ENCODE measurements around the gene CDIP1. TPM values are rescaled to one million over a fixed set of nuclear protein-coding genes. Genes with fewer than 3 reads are reported as not detected.

The CDIP1 gene
- total and polyA plus RNA-seq, 10 of the 15 experiments (the other 5 are each of a cell fraction or from before 2014, with no cell fraction given), result 6.1 to 32.4 (median 13.6) TPM

- no TSS peak for BruUV-seq (replicated peaks)
- Histone ChIP-seq H3K4me3 (no peak overlapping the region), H3K4me1 (ENCODE audit: control insufficient read depth, insufficient read depth, low read length) (no peaks in the 10 kb centered on the region), H3K9me3 (replicated peaks; ENCODE audit: control insufficient read depth, insufficient read depth, low read length) (no peaks in the 10 kb centered on the region), H3K27me3 (replicated peaks in 1 of 2; ENCODE audit: control insufficient read depth in 2 of 2, insufficient read depth in 2 of 2, low read length in 1 of 2) (no peaks in the 10 kb centered on the region), H2AFZ (ENCODE audit: control insufficient read depth, low read depth, low read length) (no peak overlapping the region), H3K4me2 (ENCODE audit: control insufficient read depth, insufficient read depth) (no peak overlapping the region), H3K27ac (ENCODE audit: control insufficient read depth, insufficient read depth) (no peak overlapping the region), H3K9ac (ENCODE audit: control insufficient read depth, insufficient read depth, low read length) (no peak overlapping the region), H4K20me1 (ENCODE audit: control insufficient read depth, insufficient read depth) (no peaks in the 10 kb centered on the region; the same call in 1 of the 2 replicates), H3K36me3 (ENCODE audit: control insufficient read depth in 2 of 2, insufficient read depth in 2 of 2, low read length in 1 of 2) (peaks cover 0 to 10% of the 10 kb centered on the region in 2 experiments; a peak in 3 of 4 replicates), H3K79me2 (ENCODE audit: control insufficient read depth, insufficient read depth, low read length) (no peaks in the 10 kb centered on the region)
- ChIA-PET POLR2A (interaction anchor here (0.6 kb wide), 1 partner anchor 346 kb away, joined by 4 read pairs; no protein-coding TSS in a partner anchor), RAD21 (ENCODE audit: unreplicated experiment) (no interaction called here), SMC1A (ENCODE audit: uncharacterized antibody, unreplicated experiment) (no interaction called here), CTCF (no interaction called here)
- DNase-seq (ENCODE audit: low read depth, low spot score) (no peak), ATAC-seq (no peak), FAIRE-seq (no peak)
- no peak for TF ChIP-seq CEBPB (IDR thresholded peaks at IDR 0.05; ENCODE audit: borderline replicate concordance in 1 of 2, low read depth in 2 of 2, low read length in 2 of 2)
- TF ChIP-seq BCLAF1 (IDR thresholded peaks at IDR 0.05), result no peak
- no peak for TF ChIP-seq WRNIP1 (IDR thresholded peaks at IDR 0.05; ENCODE audit: borderline replicate concordance, low read depth, low read length)
- no peak for TF ChIP-seq HDGF (IDR thresholded peaks at IDR 0.05)
- TF ChIP-seq RBBP5 (conservative IDR thresholded peaks at IDR 0.05), result no peak
- no peak for TF ChIP-seq HDAC6 (IDR thresholded peaks at IDR 0.05; ENCODE audit: unreplicated experiment)
- TF ChIP-seq TARDBP (IDR thresholded peaks at IDR 0.05; ENCODE audit: borderline replicate concordance), result no peak
- TF ChIP-seq TCF3 (IDR thresholded peaks at IDR 0.05; ENCODE audit: borderline replicate concordance, insufficient read depth, low read depth, low read length), result no peak
- no peak for TF ChIP-seq POLR2AphosphoS2 (IDR thresholded peaks at IDR 0.05; ENCODE audit: low read depth, low read length)
- no peak for TF ChIP-seq NFIC (IDR thresholded peaks at IDR 0.05; ENCODE audit: low read depth, low read length)
- TF ChIP-seq KLF5 (IDR thresholded peaks at IDR 0.05; ENCODE audit: partially characterized antibody), result no peak
- no peak for TF ChIP-seq NKRF (conservative IDR thresholded peaks at IDR 0.05)
- no peak for TF ChIP-seq E2F4 (IDR thresholded peaks at IDR 0.05; ENCODE audit: low read depth, low read length)
- TF ChIP-seq TBL1XR1 (IDR thresholded peaks at IDR 0.05; ENCODE audit: low read depth, low read length), result no peak
- no peak for TF ChIP-seq RCOR1 (conservative IDR thresholded peaks at IDR 0.05; ENCODE audit: low read depth, low read length)
- no peak for TF ChIP-seq PAX8 (IDR thresholded peaks at IDR 0.05)
- no peak for TF ChIP-seq SP1 (IDR thresholded peaks at IDR 0.05; ENCODE audit: low read depth, low read length)
- TF ChIP-seq HCFC1 (IDR thresholded peaks at IDR 0.05; ENCODE audit: low read length), result no peak
- 96% methylated on average over 16 of the region's 16 CpGs for WGBS (ENCODE audit: insufficient coverage, insufficient replicate concordance, low lambda C conversion rate, missing lambda C conversion rate)
- intact Hi-C loops (cut with micrococcal nuclease; ENCODE audit: unreplicated experiment) (no loop called here), in situ Hi-C loops (cut with MboI) (no loop called here)
These were observed 70.7 kb downstream of the CDIP1 start for GRCh38 chr16:4467916-4468315.

Data from GM12878 (cell line).